Left hindlimb (tissue), 1 donor: Measurements from ENCODE around the gene RAB11FIP4.

Source experiments
- DNase-seq: peaks from one replicate; pipeline ENCODE4 v3.0.0-alpha.2; 2018

Gene RAB11FIP4

DNA sequence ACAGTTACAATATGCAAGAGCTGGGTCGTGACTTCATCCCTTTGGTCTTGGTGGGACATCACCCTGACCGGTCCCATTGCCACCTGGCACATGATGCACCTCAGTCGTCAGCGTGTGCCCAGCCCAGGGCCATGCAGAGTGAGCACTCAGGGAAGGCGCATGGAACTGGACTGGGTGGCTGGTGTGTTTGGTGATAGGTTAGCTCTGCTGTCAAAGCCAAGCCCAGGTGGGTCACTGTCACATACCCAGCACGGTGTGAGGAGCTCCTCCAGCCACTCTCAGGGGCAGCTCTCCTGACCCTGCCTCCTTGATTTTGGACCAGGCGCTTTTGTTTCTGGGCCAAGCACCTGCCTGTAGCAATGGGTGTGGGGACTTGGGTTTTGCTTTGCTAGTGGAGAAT, 180.9 kb downstream of the RAB11FIP4 start:
- DNase-seq: peak; percentile 17

- DNase-seq: peak; percentile 21
Observed at GRCh38 chr17:31573047-31573446, 181.6 kb downstream of the RAB11FIP4 start.

- peak; percentile 26 for DNase-seq
Observed at GRCh38 chr17:31573861-31574260, 182.4 kb downstream of the RAB11FIP4 start.

DNA sequence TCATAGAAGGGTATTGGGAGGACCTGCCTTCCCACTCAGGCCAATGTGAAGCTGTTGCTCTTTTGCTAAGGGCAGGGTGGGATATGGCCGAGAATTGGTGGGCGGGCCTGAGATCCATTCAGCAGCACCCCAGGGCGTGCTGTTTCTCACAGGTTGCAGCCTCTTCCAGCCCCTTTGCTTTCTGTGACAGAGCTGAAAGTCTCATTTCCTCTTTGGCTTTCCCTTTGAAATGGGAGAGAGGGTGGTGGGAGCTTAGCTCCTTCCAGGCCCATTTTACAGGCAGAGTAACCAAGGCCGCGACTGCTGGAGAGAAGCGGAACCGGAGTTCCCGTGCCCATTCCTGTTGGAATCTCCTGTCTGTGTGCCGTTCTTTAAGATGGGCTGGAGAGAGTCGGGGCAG, 183.0 kb downstream of the RAB11FIP4 start:
- DNase-seq: peak; percentile 11

DNA sequence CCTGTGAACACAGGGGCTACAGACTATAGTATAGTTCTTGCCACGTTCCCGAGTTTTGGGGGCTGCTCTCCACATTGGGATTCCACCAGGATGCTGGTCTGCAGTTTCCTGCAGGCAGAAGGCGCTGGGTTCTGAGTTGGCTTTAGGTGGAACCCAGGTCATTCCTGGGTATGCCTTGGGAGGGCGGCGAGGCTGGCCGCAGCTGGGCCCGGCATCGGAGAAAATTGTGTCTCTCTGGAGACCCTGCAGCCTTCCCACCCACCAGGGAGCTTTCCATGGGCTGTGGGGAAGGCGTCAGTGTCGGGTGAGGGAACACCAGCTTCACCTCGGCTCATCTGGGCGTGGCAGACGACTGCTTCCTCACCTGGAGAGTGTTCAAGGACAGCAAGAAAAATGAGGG, 183.6 kb downstream of the RAB11FIP4 start:
- DNase-seq: peak; percentile 8

DNA sequence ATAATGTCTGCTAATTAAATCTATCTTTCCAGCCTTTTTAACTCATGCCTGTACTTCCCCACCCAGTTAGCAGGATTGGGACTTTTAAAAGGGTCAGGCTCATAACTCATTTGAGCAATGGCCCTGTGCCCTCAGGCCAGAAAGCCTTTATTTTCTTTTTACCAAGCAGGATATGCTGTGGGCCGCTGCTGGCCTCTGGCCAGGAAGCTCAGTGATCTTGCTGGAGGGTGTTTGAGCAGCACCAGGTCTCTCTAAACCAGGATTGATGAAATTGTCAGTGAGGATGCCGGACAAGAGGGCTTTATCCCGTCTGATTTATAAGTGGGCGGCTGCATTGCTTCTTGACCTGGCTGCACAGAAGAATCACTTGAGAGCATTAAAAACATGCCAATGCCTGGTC, 187.8 kb downstream of the RAB11FIP4 start:
- peak; percentile 19 for DNase-seq

GRCh38 chr17:31580316-31580705, 188.8 kb downstream of the RAB11FIP4 start:
- peak; percentile 16 for DNase-seq

GRCh38 chr17:31580706-31581490, 189.4 kb downstream of the RAB11FIP4 start:
- DNase-seq: peak; percentile 85

GRCh38 chr17:31581491-31581890, 190.0 kb downstream of the RAB11FIP4 start:
- no peak for DNase-seq

- DNase-seq: peak; percentile 40
Observed at GRCh38 chr17:31582151-31582907, 190.9 kb downstream of the RAB11FIP4 start.

DNA sequence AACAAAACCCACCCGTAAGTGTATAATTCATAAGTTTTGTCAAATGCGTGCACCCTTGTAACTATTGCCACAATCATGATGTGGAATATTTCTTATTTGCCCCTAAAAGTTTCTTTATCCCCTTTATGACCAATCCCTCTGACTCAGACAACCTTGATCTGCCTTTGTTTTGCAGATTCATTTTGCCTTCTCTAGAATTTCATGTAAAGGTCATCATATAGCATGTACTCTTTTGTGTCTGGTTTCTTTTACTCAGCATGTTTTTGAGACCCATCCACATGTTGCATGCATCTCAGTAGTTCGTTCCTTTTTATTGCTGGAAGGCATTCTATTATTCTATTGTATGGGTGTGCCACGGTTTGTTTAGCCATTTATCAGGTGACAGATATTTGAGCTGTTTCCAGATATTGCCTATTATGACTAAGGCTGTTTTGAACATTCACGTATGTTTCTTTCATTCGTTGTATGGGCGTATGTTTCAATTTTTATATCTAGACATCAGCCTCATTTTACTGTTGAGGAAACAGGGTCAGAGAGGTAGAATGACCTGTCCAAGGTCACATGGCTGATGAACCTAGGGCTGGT, 192.4 kb downstream of the RAB11FIP4 start:
- no peak for DNase-seq

GRCh38 chr17:31584438-31585279, 193.2 kb downstream of the RAB11FIP4 start:
- DNase-seq: peak; percentile 15

DNA sequence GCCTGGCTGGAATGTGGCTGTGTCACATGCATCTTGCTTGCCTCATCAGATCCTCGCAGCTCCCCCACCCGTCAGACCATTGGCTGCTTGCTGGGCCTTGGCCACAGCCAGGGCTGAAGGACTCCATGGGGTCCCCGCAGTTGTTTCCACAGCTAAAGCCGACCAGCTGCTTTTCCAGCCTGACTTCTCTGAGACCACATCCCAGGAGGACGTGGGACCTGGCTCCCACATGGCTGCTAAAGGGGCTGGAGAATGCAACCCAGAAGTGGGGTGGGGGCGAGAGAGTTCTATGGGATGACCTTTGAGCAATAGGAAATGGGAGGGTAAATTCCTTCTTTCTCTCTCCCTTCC, 193.8 kb downstream of the RAB11FIP4 start:
- no peak for DNase-seq

DNA sequence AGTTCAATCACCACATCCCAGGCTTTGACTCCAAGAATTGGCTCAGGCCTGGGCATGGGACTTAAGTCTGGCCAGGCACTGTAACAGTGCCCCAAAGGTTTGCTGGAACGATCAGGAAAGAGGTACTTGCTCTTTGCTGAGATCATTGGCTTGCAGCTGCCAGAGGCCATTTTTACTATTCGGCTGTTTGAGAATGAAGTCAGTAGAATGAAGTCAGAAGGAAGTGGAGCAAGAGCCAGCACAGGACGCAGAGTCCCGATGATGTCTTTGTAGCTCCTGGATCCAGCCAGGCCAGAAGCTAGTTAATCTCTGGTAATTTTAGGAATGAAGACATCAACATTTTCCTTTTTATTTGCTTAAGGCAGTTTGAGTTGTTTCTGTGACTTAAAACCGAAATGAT, 195.5 kb downstream of the RAB11FIP4 start:
- DNase-seq: peak; percentile 22

DNA sequence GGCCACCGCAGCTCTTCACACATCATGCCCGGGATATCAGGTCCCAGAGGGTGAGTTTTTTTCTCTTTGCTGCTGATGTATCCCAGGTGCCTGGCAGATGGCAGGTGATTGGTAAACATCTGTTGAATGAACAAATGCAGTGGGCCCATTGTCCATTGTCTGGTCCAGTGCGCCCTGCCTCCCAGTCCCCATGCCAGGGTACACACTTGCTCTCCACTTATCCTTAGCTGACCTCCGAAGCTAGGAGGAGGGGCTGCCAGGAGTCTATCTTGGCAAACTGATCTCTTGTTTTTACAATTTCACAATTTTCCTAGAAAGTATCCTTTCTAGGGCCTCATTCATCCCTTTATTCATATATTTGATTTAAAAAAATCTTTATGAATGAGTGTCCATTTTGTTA, 196.0 kb downstream of the RAB11FIP4 start:
- DNase-seq: no peak
